GDM1 (cell line): ENCODE results near the gene INSM1.

ENCODE experiments used
- DNase-seq: peaks from one replicate; lab custom pipeline; 2025; lab: John Stamatoyannopoulos, UW

Gene INSM1

DNA sequence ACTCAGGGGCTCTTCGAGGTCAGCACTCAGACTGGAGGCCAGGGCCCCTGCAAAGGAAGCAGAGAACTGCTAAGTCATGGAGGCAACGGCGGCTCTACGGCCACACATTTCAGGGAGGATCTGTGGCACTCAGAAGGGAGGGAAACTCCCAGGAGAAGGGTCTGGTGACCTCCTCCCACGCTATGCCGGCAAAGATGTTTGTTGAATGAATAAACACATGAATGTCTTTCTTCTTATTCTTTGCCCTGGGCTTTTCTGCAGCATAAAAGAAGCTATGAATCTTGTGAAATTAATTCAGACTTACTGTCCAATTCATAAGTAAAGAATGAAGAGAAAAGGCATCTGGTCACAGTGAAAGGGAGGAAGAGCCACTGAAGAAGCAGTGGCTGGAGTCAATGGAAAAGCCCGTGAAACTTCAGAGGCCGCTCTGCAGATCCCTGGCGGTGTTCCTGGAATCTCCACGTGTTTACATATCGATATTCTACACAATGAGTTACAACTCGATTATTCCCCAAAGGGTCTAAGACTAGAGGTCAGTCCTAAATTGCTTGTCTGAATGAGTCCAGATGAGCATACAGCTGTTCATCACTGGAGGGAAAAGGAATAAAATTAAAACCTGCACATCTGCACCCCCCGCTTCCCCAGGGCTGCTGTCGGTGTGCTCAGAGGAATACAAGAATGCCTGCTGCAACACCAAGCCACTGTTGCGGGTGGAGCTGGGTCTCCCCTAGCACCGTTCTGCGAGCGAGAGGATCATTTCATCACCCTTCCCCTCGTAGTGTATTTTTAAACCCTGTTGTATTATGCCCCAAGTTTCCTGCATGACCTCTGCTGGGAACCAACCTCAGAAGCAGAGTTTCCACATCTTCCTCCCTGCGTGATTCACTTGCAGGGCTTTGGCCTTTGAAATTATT is 25.6 kb downstream of the INSM1 start:
- peak; percentile 28 for DNase-seq

DNA sequence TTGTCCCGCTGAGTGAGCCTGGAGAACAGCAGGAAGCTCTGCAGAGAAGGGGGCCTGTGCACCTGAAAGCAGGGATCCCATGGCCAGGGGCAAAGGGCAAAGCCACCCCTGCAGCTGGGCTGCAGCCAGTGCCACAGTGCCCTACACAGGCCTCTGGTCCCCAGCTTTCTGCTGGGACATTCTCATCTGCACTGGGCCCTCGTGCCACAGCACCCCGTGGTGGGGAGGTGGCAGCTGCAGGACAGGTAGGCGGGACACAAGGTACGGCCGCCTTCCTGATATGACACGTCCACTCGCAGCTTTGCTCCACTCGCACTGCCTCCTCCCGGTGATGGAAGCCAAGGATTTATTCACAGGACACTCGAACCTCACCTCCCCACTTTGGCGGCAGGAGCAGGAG is 27.2 kb downstream of the INSM1 start:
- no peak for DNase-seq

DNA sequence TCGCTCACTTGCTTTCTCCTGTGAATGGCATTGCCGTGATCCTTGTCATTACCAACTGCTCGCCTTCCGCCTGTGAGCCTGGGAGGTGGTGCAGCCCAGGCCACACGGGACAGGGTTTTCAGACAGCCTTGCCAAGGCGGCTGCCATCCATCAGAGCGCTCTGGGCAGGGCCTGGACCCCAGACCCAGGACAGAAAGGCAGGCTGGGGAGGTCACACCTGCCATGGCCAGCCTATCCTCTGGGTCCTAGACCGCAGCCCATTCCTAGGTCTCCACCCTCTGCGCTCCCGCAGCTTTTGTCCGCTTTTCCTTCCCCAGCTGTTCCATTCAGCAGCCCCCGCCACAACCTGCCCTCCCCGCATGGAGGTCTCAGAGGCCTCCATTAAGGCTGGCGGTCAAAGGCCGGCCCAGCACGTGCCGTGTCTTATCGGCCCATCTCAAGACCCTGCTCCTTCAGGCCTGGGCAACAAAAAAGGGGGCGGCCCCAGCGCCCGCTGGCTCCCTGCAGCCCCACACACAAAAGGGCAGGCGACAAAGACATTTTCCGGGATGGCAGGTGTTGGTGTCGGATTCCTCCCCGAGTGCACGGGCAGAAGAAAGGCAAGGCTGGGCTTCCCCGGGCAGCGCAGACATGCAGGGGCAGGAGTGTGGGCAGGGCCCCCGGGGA is 28.1 kb downstream of the INSM1 start:
- DNase-seq: no peak

DNA sequence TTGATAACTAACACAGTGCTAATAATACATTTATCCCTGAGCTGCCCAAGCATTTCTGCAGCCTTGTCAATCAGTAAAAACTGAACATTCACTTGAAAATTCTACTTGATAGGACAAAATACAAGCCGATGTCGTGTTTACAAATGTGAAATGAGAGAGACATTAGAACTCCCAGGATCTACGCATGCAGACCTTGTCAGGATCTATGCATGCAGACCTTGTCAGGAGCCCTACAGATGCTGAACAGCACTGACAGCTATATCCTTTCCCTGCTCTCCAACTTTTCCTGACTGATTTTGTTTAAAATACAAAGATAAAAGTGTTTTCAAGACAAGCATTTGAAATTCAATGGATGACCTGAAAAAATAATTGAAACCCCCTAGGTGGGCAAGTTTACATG is 28.9 kb downstream of the INSM1 start:
- DNase-seq: no peak

DNA sequence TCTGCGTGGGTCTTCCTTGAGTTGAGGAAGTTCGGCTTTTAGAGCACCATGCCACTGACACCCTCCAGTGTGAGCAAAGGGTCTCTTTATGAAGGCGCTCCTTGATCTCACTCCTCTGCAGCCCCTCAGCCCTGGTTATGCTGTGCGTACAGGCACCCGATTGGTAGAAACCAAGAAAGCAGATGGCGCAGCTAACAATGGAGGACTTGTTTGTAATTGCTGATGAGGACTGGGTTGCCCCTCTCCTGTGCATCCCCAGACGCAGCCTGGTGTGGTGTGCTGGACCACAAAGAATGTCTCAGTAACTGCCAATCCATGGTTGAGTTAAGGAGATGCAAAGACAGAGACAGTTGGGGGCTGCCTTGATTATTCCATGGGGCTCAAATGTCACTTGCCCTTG is 30.2 kb downstream of the INSM1 start:
- no peak for DNase-seq

DNA sequence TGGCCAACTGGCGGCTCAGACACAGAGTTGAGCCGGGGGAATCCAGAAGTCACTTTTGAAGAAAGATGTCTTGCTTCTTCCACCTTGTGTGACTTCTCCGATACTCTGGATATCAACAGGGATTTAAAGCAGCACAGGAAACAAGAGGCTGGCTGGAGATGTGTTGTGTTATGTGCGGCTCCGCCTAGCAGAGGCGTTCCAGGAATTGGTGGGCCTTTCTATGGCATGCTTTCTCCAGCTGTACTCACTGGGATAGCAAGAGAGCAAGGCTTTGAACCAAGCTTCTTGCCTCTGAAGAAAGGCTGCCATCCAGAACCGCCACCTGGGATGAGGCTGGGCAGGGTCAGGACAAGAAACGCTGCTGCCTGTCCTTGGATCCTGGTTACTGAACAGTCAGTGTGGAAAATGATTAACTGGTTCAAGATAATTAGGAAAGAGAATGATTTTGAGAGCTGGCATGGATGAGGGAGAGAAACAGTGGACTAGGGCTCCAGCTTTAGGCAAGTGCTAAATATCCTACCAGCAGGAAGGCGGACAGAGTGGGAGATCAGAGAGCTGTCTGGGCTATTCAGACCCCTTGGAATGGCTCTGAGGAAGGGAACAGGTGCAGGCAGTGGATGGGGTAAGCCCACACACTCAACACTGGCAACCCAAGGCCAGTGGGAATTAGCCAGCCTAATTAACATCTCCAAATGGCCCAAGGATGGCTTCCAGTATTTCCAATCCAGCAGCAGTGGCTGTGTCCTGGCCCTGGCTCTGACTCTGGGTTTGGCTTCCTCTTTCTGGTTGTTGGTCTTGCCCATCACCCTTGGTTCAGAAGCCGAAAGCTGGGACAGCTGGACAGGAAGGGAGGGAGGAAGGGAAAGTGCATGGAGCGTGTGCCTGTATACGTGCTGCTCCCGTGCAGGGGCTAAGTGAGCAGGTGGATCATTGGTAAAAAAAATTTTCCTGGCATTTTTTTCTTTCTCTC is 31.9 kb downstream of the INSM1 start:
- no peak for DNase-seq

DNA sequence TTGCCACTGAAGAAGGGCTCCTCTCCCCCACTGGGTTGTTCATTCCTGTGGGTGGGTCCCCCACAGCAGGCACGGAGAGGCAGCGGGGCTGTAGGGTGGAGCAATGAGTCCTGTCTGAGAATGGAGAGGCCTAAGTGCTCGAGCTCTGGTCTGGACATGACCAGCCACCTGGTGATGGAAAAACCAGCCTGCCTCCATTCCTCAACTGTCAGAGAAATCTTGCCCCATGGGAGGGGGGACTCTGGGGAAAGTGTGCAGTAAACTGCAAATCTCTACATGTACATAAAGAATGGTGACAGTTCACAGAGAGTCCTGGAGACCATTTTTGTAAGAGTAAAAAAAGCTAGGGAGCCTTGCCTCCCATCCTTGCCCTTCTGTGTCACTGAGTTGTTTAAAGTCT is 34.1 kb downstream of the INSM1 start:
- no peak for DNase-seq

DNA sequence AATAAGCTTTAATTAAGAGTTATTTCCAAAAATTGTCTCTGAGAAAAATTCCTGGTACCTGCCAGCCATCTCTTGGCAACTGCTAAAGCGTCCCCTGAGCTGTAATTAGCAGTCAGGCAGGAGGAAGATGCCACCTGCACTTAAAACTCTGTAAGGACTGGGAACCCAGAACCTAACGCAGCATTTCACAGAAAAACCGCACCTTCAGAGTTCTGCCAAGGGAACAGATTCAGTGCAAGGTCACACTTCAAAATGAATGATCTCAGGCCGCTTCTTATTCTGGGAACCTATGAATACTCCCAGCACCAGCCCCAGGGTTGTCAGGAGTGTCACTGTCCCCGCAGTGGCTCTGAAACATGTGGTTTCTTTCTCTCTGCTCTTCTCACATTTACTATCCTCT is 36.7 kb downstream of the INSM1 start:
- no peak for DNase-seq

DNA sequence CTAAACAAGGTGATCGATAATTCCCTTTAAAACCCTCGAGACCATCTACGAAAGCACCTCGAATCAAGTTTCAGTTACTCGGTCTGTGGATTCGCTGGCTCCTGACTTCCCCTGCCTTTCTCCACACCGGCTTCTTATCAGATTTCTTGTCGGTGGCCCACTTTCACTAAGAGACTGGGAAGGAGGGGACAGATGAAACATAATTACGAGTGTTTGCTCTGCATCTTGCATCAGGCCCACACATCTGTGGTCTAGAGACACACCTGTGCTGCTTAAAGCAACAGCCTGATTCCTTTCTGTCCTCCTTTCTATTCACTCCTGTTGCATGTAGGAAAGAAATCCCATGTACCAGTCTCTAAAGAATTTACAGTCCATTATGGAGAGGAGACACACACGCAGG is 37.7 kb downstream of the INSM1 start:
- no peak for DNase-seq

DNA sequence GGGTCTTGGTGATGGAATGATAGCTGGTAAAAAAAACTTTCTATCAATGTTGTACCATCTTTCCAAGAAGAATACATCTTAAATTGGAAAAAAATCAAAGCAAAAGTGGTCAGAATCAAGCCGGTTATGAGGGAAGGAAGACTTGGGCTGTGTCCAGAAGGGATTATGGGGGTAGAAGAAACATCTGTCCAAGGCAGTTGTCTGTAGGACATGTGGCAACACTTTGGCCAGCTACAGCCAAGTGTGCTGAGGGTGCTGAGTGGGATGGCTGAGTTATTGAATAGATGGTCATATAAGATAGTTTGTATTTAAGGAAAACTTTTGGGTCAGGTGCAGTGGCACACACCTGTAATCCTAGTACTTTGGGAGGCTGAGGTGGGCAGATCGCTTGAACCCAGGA is 38.4 kb downstream of the INSM1 start:
- DNase-seq: no peak

DNA sequence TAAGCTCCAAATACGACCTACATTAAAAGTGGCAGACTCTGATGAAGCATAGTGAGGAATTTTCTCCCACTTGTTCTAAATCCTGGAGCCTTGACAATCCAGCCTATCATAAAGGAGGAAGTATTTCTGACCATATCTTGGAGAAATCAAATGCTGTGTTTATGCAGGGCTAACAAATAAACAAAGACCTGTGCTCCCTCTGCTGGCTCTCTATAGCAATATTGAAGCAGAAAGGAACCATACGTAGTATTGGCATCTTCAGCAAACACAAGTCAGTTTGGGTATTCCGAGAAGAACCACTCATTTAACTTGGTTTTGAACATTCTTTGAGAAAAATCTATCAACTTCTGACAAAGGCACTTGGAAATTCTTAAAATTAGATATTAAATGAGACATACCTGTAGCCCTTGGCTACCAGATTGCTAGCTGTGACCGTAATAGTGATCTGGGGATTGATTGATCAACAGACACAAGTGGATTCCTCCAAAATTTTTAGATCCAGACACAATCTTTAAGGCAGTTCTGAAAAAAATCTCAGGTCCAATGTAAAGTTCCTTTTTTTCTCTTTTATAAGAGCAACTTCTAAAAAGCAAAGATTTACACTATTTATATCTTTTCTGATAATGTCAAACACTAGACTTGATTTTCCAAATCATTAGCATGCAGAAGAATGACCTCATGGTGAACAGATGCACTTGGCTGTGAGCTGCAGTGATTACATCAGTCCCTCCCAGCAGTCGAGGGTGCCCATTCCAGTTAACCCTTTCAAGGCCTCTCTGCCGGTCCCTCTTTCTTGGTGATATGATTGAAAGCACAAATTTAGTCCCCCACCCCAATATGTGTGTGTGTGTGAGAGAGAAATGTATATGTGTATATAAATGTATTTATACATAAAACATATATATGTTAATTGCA is 40.2 kb downstream of the INSM1 start:
- no peak for DNase-seq

DNA sequence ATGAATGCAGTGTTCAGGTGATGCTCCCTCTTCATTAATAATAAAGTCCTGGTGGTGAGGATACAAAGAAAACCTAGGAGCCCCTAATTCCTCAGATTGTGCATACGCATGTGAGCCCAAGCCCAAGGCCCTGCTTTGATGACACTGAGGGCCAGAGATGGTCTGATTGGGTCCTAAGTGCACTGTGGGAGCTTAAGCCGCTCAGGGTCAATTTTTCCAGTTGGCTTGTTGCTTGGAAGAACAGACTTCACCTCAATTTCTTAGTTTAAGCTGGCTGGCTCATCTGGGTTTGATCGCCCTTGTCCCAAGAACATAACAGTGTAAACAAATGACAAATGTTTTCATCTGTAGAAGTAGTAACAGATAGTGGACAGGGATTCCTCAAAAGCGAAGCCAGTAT is 41.4 kb downstream of the INSM1 start:
- DNase-seq: no peak

DNA sequence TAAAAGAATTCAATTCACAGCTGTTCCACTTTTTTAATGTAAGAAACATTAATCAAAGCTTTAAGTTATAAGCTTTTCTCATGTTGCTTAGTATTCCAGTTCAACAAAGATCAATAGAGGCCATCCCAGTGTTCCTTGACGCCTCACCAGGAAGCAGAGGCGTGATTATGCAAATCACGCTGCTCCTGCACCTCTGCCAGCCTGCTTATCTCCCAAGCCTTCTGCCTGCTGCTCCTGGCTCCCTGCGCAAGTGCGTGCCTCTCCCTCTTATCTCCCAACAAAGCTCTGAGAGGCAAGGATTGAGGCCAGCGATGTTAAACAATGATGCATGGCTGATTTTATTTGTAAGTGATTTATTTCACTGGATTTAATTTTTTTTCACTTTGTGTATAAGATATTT is 42.8 kb downstream of the INSM1 start:
- no peak for DNase-seq

DNA sequence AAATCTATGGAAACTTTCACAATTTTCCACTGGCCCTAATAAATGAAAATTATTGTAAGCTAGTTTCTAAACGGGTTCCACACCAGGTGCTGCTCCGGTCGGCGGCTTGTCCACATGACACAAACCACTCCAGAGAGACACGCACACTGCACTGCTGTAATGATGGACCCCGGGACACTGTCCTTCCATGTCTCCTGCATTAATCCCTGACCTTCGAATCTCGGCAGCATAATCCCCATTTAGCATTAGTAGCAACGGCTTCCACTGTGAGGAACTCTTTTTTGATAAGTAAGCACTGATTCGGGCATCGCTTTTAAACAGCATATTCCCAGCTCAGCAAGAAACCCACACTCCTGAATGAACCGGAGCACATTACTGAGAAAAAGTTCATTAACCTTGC is 43.5 kb downstream of the INSM1 start:
- DNase-seq: no peak

DNA sequence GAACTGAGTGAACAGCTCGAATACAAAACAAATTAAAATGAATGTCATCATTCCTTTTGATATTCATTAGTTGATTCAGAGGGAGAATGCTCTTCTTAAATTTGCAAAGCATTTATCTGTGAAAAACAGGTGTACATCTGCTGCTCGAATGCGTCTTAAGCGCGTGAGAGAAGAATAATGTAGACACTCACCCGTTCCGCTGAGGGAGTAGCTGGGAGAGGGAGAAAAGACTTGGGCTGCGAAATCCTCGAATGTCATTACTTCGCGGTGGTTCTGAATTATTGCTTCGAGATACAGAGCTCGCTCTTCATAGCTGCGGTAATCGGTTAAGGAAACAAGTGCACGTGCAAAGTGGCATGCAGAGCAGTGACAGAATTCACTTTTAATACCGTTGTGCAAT is 43.9 kb downstream of the INSM1 start:
- DNase-seq: no peak

DNA sequence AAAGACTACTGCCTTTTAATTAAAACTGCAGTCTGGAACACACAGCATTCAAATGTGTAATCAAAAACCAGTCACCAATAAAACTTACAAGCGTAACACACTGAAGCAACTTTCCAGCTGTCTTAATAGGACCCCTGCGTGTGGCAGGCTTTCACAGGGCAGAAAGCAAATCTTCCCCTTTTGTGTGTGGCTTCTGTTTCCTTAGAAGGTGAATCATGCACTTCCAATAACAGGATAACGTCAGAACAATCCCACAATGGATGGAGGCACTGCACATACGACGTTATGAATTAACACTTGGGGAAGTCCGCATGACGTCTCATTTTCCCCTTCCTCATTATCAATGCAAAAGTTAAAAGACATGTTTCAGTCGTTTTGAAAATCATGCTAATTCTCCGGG is 44.8 kb downstream of the INSM1 start:
- peak; percentile 11 for DNase-seq

DNA sequence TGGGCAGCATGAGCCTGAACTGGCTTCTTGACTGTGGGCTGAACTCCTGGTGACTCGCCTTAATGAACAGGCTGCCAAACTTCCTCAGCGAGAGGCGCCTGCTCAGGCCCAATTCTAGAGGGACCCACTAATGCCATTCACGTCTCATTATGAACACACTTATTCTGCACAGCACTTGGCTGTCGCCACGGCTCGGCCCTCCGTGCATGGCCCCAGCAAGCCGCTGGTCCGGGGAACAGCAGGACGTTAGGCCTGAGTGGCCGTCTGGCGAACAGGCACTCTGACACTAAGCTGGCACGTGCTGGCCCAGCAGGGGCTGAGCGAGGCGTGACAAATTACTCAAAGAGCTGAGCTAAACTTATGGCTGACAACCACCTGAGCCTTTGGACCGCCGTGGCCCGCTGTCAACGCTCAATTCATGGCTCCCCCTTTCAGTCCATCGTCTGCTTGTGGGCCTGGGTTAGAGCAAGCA is 45.9 kb downstream of the INSM1 start:
- DNase-seq: no peak

DNA sequence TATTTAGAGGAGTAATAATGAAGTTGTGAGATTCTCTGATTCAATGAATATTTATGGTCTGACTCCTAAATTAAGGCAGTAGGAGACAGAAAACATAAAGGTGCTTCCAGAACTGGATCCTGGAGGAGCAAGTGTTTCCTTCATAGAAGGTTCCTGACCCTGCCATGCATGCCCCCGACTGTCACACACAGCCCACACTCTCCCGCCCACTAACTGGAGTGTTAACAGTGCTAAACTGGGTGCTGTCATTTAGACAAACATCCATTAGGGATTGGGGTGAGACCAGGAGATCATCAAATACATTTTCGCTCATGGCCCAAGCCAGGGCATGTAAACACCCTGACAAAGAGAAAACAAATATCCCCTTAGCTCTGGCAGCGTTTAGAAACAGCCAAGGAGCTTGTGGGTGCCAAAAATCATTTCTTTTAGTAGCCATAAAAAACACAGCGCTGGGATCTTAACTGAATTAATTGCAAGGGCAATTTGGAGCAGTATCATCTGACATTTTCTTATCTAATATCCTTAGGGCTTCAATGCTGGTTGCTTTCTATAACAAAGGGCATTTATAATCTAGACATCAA is 46.8 kb downstream of the INSM1 start:
- no peak for DNase-seq

DNA sequence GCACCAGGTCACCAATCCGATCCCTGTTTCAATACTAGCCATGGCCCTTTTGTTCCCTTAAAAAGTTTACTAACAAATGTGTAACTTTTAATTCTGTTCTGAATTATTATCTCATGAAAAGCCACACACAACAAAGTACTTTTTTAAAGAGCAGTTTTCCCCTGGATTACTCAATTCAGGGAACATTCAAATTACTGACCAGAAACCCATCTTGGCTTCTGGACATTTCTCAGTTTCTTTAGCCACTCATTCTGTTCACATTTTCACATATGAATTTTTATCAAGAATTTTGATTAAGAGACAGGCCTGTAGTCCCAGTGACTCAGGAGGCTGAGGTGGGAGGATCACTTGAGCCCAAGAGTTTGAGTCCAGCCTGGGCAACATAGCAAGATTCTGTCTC is 47.4 kb downstream of the INSM1 start:
- DNase-seq: no peak

DNA sequence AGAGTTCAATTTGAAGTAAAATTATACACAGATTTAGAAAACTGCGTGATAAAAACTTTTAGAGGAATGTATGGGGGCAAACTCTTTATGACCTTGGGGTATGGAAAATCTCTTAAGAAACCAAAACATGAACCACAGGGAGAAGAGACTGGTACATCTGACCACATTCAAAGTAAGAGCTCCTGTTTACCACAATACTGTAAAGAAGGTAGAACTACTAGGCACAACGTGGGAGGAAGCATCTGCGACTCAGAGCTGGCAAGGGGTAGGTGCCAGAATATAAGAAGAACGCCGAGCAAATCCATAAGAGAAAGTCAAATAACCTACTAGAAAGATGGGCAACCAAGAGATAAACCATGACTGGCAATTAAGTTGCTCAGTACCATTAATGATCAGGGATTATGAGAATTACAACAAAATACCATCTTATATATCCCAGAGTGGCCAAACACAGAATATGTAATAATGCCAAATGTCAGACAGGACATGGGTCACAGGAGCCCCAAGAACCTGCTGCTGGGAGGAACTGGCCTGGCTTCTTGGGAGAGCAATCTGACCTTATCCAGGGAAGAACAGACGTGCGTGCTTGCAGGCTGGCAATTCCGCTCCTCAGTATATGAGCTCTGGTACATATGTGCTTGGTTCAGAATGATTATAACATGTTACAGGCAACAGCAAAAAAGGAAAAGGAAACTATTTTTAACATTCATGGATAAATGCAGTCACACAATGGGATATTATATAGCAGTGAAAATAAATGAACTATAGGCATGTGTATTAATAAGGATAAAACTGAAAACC is 50.2 kb downstream of the INSM1 start:
- no peak for DNase-seq
